Measurements from ENCODE around the gene SLC9A8. TPM values are rescaled to one million over a fixed set of nuclear protein-coding genes. Genes with fewer than 3 reads are reported as not detected.

SLC9A8 gene
- total and polyA plus RNA-seq, 9 of the 15 experiments (the other 6 are each of a cell fraction or from before 2014, with no cell fraction given) = 0.56 to 9.7 (median 5.0) TPM

- TF ChIP-seq TFAP4 (CRISPR knock-in tag; IDR thresholded peaks at IDR 0.05; ENCODE audit: borderline replicate concordance) (peak; percentile 22; the same call in 1 of the 2 replicates), USF2 (CRISPR knock-in tag; IDR thresholded peaks at IDR 0.05) (no peak), POLR2AphosphoS5 (IDR thresholded peaks at IDR 0.05; ENCODE audit: control insufficient read depth, insufficient read depth, low read depth, low read length) (no peak), HMGN3 (IDR thresholded peaks at IDR 0.05; ENCODE audit: borderline replicate concordance, extremely low read depth, insufficient read length, low read depth, low read length) (no peak), PRPF4 (IDR thresholded peaks at IDR 0.05; ENCODE audit: insufficient read depth, low read depth, low read length, poor library complexity, severe bottlenecking) (no peak), TCFL5 (CRISPR knock-in tag; conservative IDR thresholded peaks at IDR 0.05) (no peak), ARID3A (IDR thresholded peaks at IDR 0.05; ENCODE audit: borderline replicate concordance, low read depth, low read length) (no peak), JUN (IDR thresholded peaks at IDR 0.05; ENCODE audit: borderline replicate concordance, low read depth, low read length) (peak; percentile 71; the same call in 1 of the 2 replicates), JUN (CRISPR knock-in tag; IDR thresholded peaks at IDR 0.05; ENCODE audit: borderline replicate concordance) (no peak), CEBPG (CRISPR knock-in tag; IDR thresholded peaks at IDR 0.05) (no peak), CEBPG (tag; conservative IDR thresholded peaks at IDR 0.05 in 1 of 2, IDR thresholded peaks at IDR 0.05 in 1 of 2) (peak in 1 of 2 experiments; percentile 41; a peak in 1 of 4 replicates), FOXO4 (CRISPR knock-in tag; IDR thresholded peaks at IDR 0.05) (no peak), MTF1 (CRISPR knock-in tag; IDR thresholded peaks at IDR 0.05; ENCODE audit: borderline replicate concordance) (no peak), POLR2AphosphoS2 (IDR thresholded peaks at IDR 0.05; ENCODE audit: low read length) (no peak), ILK (tag; IDR thresholded peaks at IDR 0.05; ENCODE audit: borderline replicate concordance, low read depth) (no peak), FOXA1 (IDR thresholded peaks at IDR 0.05; ENCODE audit: borderline replicate concordance) (no peak), BCL6 (CRISPR knock-in tag; IDR thresholded peaks at IDR 0.05) (no peak)
- TF ChIP-seq, protein P1, sequence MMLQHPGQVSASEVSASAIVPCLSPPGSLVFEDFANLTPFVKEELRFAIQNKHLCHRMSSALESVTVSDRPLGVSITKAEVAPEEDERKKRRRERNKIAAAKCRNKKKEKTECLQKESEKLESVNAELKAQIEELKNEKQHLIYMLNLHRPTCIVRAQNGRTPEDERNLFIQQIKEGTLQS (IDR thresholded peaks at IDR 0.05) = peak; percentile 81
- TF ChIP-seq, protein P1 (CRISPR knock-in tag; conservative IDR thresholded peaks at IDR 0.05) = no peak
- TF ChIP-seq, protein P2, sequence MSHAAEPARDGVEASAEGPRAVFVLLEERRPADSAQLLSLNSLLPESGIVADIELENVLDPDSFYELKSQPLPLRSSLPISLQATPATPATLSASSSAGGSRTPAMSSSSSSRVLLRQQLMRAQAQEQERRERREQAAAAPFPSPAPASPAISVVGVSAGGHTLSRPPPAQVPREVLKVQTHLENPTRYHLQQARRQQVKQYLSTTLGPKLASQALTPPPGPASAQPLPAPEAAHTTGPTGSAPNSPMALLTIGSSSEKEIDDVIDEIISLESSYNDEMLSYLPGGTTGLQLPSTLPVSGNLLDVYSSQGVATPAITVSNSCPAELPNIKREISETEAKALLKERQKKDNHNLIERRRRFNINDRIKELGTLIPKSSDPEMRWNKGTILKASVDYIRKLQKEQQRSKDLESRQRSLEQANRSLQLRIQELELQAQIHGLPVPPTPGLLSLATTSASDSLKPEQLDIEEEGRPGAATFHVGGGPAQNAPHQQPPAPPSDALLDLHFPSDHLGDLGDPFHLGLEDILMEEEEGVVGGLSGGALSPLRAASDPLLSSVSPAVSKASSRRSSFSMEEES (CRISPR knock-in tag; IDR thresholded peaks at IDR 0.05) = no peak
Observed at GRCh38 chr20:49775229-49775693, 37.4 kb upstream of the SLC9A8 start (continued).

Data from K562 (cell line).